HG02623 (cell line): ENCODE data around the gene SOWAHA.

ENCODE experiments used
- ATAC-seq: cut with Tn5 transposase; IDR thresholded peaks from one replicate; pipeline ENCODE4 v1.9.1; 2021; ENCODE audit warnings: moderate library complexity; ENCODE audit not compliant: unreplicated experiment

The SOWAHA gene

GRCh38 chr5:132812781-132813598 lies at the start of gene SOWAHA:
Gene SOWAHA, plus strand, starts transcription at chr5:132813302. Its CDS starts 320 bp downstream, at chr5:132813622.
- ATAC-seq, result no peak

GRCh38 chr5:132764051-132764450 lies 49.1 kb upstream of the SOWAHA start:
- ATAC-seq, result no peak

DNA sequence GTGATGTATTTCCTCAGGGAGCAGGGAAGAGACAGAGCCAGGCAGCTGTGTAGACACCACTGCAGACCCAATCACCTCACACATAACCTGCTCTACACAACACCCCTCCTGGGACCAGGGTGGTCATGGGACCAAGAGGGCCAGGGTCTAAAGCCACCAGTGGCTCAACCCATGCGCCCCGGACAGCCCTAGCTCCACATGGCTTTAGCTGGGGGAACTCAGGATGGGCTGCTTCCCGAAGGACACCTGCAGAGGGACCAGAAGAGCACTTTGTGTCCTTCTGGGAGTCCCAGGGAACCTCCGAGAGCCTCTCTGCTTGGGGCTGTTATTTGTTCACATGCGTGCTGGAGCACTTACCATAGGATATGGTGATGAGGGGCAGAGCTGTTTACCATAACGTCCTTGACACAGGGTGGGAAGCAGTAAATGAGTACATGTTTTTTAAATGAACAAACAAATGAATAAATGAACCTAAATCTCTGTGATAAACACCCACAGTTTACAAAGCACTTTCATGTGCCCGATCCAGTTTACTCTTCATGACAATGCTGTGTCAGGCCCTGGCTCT lies 48.3 kb upstream of the SOWAHA start:
- no peak for ATAC-seq

DNA sequence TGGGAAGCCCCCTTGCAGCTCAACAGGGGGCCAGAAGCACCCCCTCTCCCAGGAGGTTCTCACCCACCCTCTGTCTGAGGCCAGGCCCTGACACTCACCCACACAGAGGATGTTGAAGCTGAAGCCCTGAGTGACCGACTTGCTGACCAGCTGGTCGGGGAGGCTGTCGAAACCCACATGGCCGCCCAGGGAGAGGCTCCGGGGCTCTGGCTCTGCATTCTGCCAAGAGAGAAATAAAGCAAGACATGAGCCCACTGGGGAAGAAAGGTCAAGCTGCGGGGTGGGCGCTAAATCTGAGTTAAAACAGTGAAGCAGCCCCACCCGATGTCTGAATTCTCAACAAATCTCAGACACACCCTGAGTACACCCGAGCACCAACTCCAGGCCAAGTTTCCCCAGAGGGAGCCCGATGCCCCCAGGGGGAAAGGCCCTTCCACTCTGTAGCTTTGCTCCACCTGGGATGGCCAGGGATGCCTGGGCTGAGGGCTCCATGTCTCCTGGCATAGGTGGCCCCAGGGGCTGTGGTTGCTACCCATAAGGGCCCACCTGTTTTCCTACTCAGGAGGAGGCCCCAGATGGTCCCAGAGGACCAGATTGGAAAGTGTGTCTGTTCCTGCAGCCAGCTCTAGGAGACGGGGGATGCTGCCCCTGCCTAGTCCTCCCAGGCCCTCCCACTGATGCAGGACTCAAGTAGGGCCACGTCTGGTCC lies 47.6 kb upstream of the SOWAHA start:
- no peak for ATAC-seq

- no peak for ATAC-seq
Measured at GRCh38 chr5:132766020-132766805, 46.9 kb upstream of the SOWAHA start.

- ATAC-seq, result no peak
Measured at GRCh38 chr5:132766806-132767055, 46.4 kb upstream of the SOWAHA start.

DNA sequence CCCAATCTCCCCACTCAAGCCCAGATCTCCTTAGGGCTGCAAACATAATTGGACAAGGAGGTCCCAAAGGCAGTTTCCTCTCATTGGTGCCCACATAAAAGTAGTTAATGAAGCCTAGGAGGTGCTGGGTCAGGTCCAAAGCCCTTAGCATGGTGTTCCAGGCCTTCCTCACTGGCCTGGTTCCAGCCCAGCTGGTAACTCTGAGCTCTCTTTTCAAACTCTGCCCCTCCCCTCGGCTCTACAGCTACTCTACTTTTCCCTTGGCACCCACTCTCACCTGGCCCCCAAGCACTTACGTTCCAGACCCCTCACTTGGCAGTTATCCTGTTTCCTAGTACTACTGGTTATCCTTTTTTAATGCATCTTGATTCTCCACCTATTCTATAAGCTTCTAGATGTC lies 46.0 kb upstream of the SOWAHA start:
- ATAC-seq, result no peak

DNA sequence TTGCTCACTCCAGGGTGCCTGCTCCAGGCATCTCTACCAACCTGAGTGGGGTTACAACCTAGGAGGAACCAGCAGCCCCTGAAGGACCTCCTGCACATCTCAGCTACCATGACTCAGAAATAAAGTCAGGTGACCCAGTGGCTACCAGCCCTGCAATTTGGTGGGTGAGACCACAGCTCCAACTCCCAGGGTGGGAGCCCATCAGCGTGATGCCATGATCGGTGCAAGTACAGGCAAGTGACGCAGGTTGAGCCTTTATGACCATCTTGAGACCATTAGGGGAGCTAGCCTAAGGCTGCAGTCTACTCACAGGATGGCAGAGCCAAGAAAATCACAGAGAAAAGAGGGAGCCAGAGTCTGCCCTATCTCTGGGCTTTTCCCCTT lies 44.6 kb upstream of the SOWAHA start:
- no peak for ATAC-seq

DNA sequence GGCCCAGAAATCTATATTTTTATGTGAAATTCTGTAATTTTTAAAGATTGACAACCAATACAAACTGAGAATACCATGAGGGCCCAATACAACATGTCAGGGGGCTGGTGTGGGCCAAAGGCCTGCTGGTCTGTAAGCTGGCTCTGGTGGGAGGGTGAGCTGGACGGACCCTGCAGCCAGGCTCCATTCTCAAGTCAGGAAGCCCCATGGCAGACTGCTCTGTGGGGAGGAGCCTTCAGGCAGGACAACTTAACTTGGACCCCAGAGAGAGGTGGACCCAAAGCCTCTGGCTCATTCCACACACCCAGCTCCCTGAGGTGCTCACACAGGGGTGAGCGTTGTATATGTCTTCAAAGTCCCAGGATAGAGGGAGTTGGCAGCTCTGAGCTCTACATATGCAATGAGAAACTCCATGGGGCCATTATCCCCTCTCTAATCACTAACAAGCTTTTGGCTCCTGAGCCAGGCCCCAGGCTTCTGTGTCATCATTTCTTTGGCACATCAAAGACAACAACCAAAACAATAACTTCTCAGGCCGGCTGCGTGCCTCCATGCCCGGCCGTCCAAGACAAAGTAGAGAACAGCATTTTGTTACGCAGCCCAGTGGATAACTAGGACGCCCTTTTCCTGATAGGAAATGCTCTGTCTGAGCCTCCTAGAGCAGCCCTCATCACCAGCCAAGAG lies 42.5 kb upstream of the SOWAHA start:
- no peak for ATAC-seq

DNA sequence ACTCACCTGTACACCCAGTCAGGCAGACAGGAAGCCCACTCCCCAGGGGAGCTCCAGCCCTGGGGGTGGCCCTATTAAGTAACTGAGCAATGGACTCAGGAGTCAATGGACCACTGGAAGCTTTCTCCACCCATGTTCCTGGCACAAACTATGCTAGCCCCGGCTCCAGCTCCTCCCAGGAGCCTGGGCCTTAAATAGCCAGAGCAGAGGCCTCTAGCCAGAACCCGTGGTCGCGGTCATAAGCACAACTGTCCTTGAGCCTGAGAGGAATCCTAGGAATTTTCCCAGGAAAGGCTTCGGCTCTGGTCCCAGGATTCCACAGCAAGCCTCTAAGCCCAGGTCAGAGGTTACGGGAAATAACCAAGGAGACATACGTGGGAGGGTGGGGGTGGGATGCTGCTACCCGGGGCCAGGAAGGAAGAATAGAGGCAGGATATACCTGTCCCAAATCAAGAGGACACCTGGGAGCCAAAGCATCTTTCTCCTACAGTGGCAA lies 41.6 kb upstream of the SOWAHA start:
- ATAC-seq, result no peak

DNA sequence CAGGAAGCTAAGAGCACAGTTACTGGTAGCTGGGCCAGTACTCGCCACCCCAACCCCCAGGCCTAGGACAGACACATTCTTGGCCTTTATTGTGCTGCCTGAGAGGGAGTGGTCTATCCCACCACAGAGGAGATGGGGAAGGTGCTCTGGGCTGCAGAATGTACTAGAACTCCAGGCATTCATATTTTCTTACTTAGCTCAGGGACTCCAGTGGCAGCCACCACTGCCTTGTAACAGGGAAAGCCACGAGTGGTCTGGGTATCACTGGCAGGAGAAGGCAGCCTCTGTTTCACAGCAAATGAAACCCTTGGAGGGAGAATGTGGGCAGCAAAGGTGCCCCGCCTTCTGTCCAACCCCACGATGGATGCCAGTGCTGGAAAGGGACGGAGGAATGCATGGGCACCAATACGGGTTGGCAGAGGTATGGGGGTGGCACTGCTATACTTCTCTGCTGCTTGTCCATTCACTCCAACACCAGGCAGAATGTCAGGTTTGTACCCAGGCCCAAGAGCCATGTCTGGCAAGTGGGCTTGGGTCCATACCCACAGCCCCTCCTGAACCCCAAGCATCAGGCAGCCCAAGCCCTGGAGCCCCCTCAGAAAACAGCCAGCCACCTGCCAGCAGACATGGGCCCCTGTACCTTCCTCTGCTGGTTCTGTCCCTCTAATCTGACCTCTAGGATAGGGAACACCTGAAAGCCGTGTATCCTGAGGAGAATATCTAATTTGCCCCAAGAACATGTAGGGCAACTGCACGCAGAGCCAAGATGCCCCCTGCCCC lies 40.6 kb upstream of the SOWAHA start:
- no peak for ATAC-seq

- no peak for ATAC-seq
Measured at GRCh38 chr5:132773114-132773513, 40.0 kb upstream of the SOWAHA start.

GRCh38 chr5:132773601-132774355 lies 39.3 kb upstream of the SOWAHA start:
- no peak for ATAC-seq

DNA sequence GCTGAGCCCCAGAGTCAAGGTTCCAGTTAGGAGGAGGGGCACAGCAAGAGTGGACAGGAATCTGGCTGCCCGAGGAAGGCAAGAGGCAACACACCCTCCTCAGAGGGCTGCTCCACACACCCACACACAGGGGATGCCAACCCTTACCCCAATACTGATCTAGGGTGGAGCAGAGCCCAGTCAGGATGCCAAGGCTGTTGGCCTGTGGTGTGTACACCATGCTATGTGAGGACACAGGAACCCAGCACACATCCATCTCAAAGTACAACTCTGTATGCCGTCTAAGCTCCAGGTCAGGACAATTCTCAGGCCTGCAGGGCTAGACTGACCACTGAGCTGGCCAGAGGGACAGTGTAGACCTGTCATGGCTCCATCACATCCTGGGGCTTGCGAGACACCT lies 38.7 kb upstream of the SOWAHA start:
- ATAC-seq, result no peak

GRCh38 chr5:132774896-132775295 lies 38.2 kb upstream of the SOWAHA start:
- no peak for ATAC-seq

GRCh38 chr5:132775476-132775961 lies 37.6 kb upstream of the SOWAHA start:
- no peak for ATAC-seq

- ATAC-seq, result no peak
Measured at GRCh38 chr5:132776131-132776937, 36.8 kb upstream of the SOWAHA start.

GRCh38 chr5:132776938-132777208 lies 36.2 kb upstream of the SOWAHA start:
- no peak for ATAC-seq
